Neural crest cell (in vitro differentiated cells): ENCODE results near the gene MDFI. TPM values are rescaled to one million over a fixed set of nuclear protein-coding genes. Genes with fewer than 3 reads are reported as not detected.
A peak's percentile ranks its signal among the peaks of the same experiment; 100 is the strongest.

Experiments used
- DNase-seq: peaks from one replicate; pipeline ENCODE4 v3.0.0; 2021; ENCODE audit warnings: low read depth, mixed read lengths, low spot score
- H3K27ac Mint-ChIP-seq: one replicate; pipeline ENCODE4 v1.8.0; 2021; ENCODE audit warnings: mild to moderate bottlenecking, mixed read lengths; ENCODE audit not compliant: unreplicated experiment
- H3K27me3 Mint-ChIP-seq: 2 replicates; pipeline ENCODE4 v1.8.0; 2021; ENCODE audit warnings: low read depth, mild to moderate bottlenecking, mixed read lengths
- H3K36me3 Mint-ChIP-seq: 2 replicates; pipeline ENCODE4 v1.8.0; 2021; ENCODE audit warnings: low read depth, mild to moderate bottlenecking, mixed read lengths
- H3K4me1 Mint-ChIP-seq: 2 replicates; pipeline ENCODE4 v1.8.0; 2021; ENCODE audit warnings: mixed read lengths
- H3K4me3 Mint-ChIP-seq: one replicate; pipeline ENCODE4 v1.8.0; 2021; ENCODE audit warnings: mild to moderate bottlenecking, mixed read lengths
- H3K9me3 Mint-ChIP-seq: 2 replicates; pipeline ENCODE4 v1.8.0; 2021; ENCODE audit warnings: mixed read lengths
- total RNA-seq: library from RNA; stranded (reverse); gene quantifications from 2 replicates; pipeline ENCODE4 v1.2.1, GENCODE V29; 2021
- TF ChIP-seq, protein P1 (sequence below): fragments of 200-600 bp; sonication (generic); conservative IDR thresholded peaks from 2 replicates; pipeline ENCODE4 v1.5.0; 2021; ENCODE audit warnings: antibody characterized with exemption, mild to moderate bottlenecking

Gene MDFI
- total RNA-seq, 1 donor from 2014 or later, result 65.8 TPM

DNA sequence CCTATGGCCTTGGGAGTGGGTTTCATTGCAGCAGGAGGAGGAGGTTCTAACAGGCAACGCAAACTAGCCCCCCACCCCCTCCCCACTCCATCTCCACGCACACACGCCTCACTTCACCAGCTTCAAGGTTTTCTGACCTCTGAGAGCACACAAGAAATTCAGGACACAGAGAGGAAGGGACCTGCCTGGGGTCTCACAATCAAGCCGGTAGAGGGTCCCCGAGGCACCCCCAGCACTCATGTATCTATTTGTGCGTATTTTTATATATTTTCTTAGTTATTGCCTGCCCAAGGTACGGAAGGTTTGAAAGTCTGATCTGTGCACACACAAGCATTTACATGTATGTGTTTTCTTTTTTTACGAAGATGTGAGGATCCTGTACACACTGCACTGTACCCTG, 16.9 kb downstream of the MDFI start:
- peaks cover 13% of the 10 kb centered on the region for H3K4me1 Mint-ChIP-seq
- no peak overlapping the region for H3K27ac Mint-ChIP-seq
- H3K9me3 Mint-ChIP-seq, result no peaks in the 10 kb centered on the region
- DNase-seq, result no peak
- TF ChIP-seq, protein P1, sequence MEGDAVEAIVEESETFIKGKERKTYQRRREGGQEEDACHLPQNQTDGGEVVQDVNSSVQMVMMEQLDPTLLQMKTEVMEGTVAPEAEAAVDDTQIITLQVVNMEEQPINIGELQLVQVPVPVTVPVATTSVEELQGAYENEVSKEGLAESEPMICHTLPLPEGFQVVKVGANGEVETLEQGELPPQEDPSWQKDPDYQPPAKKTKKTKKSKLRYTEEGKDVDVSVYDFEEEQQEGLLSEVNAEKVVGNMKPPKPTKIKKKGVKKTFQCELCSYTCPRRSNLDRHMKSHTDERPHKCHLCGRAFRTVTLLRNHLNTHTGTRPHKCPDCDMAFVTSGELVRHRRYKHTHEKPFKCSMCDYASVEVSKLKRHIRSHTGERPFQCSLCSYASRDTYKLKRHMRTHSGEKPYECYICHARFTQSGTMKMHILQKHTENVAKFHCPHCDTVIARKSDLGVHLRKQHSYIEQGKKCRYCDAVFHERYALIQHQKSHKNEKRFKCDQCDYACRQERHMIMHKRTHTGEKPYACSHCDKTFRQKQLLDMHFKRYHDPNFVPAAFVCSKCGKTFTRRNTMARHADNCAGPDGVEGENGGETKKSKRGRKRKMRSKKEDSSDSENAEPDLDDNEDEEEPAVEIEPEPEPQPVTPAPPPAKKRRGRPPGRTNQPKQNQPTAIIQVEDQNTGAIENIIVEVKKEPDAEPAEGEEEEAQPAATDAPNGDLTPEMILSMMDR, result no peak
- H3K27me3 Mint-ChIP-seq, result no peaks in the 10 kb centered on the region
- peak overlapping the region; percentile 7 for H3K4me3 Mint-ChIP-seq
- H3K36me3 Mint-ChIP-seq, result peaks cover 5% of the 10 kb centered on the region

DNA sequence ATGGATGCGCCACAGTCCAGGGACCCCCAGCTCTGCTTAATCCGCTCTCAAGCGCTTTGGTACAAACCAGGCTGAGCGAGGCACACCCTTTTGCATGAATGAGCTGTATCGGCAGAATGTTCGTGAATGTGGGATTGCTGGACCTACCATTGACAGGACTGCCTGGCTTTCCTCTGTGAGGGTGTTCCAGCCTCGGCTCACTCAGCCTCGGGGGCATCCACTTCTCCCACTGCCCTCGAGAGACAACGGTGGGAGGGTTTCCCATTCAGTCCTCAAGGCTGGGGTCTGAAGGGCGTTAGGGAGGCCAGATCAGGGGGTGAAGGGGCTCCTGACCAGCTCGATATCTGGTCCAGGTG, 17.4 kb downstream of the MDFI start:
- DNase-seq, result no peak

DNA sequence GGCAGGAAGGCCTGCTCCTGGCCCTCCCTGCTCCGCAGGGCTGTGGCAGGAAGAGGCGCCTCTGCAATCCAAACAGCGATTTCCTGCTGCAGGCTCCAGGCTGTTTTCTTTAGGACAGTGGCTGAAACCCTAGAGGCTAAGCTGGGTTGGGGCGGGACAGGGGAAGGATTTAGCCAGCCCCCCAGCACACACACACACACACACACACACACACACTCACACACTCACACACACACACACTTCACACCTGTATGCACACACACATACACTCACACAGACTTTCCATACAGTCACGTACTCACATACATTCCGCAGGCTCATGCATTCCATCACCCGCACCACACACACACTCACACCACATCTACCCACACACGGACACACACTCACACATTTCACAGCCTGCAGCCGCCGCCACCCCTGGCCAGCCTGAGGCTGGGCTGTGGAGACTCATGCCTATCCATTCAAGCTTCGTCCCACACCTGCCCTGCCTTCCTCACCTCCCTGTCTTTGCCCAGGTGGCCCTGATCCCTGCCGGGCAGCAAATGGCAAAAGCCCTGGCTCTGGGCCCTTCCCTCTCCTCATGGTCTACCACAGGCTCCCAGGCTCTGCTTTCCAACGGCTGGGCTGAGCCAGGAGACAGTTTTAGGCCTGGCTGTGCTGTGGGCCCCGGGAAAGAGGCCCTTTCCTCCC, 17.9 kb downstream of the MDFI start:
- peaks cover 5% of the 10 kb centered on the region for H3K36me3 Mint-ChIP-seq
- H3K27me3 Mint-ChIP-seq, result peaks cover 4% of the 10 kb centered on the region
- H3K4me1 Mint-ChIP-seq, result peaks cover 13% of the 10 kb centered on the region
- H3K4me3 Mint-ChIP-seq, result no peak overlapping the region
- H3K27ac Mint-ChIP-seq, result peak overlapping the region; percentile 79
- TF ChIP-seq, protein P1, result no peak
- no peak for DNase-seq
- H3K9me3 Mint-ChIP-seq, result no peaks in the 10 kb centered on the region

More for the DNA sequence above, 17.4 kb downstream of the MDFI start:
- Mint-ChIP-seq H3K27me3 (peaks cover 2% of the 10 kb centered on the region), H3K36me3 (peaks cover 5% of the 10 kb centered on the region), H3K9me3 (no peaks in the 10 kb centered on the region), H3K4me1 (peaks cover 13% of the 10 kb centered on the region), H3K4me3 (peak overlapping the region; percentile 7), H3K27ac (no peak overlapping the region)
- TF ChIP-seq, protein P1, result no peak

DNA sequence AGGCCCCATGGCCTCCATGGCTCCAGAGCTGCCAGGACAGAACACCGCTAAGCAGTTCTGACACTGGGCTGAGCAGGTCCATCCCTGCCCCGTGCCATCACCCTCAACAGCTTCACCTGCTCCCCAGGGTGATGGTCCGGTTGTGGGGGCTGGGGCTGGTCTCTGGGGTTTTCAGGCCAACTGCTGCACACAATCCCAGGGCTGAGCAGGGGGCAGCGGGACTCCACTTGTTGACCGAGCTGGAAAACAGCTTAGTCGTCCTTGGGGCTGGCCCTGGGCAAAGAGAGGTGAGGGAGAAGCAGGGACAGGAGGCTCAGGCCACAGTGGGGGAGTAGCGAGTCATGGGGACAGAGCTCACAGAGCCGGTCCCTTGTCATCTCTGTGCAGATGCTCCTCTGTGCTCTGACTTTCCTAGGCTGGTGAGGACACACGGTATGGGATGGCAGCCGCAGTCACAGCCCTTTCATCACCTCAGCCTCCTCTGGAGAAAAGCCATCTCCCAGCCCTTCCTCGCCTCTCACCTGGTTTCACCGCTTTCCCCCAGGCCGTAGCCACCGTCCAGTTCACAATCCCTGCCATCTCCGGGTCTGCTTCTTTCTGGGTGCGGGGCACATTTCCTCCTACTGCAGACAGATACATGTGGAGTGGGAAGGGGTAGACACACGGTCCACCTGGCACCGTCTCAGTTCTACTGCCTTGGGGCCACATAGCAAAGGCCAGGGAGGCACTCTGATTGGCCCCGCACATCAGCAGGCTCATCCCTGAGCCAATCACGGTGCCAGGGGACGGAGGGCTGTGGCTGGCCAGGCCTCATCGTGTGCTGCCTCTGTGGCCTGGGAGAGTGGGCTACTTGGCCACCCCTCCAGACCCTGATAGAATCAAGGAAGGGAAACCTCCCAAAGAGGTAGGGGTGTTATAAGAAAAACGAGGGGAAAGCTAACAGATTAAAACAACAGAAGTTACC, 19.1 kb downstream of the MDFI start:
- peaks cover 4% of the 10 kb centered on the region for H3K27me3 Mint-ChIP-seq
- peak overlapping the region; percentile 82 for H3K27ac Mint-ChIP-seq
- H3K4me1 Mint-ChIP-seq, result peaks cover 13% of the 10 kb centered on the region
- no peak for DNase-seq
- TF ChIP-seq, protein P1, result no peak
- no peak overlapping the region for H3K4me3 Mint-ChIP-seq
- H3K36me3 Mint-ChIP-seq, result no peaks in the 10 kb centered on the region
- no peaks in the 10 kb centered on the region for H3K9me3 Mint-ChIP-seq

DNA sequence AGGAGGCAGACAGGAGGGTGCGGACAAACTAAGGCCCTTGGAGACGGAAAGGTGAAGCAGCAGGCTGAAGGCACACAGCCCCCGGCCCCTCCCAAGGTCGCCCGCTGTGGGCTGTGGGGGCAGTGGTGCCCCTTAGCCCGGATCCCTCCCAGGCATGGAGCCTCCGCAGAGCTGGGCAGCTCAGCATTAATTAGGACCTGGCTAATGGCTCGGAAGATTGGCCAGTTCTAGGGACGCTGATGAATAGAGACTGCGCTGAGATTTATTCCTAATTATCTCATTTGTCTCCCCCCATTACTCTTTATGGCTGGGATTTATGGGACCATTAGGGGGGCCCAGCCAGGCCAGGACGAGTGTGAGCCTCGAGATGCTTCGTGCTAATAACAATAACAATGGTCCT, 20.4 kb downstream of the MDFI start:
- DNase-seq, result no peak
- Mint-ChIP-seq H3K27ac (no peak overlapping the region), H3K9me3 (no peaks in the 10 kb centered on the region), H3K36me3 (no peaks in the 10 kb centered on the region), H3K4me1 (peaks cover 19% of the 10 kb centered on the region), H3K27me3 (peaks cover 4% of the 10 kb centered on the region), H3K4me3 (no peak overlapping the region)
- TF ChIP-seq, protein P1, result no peak
